H1 (cell line): ENCODE measurements around the gene GDF15. TPM values are rescaled to one million over a fixed set of nuclear protein-coding genes. Genes with fewer than 3 reads are reported as not detected.
A peak's percentile ranks its signal among the peaks of the same experiment; 100 is the strongest.

ENCODE experiments used
- CTCF ChIA-PET: fragments of 300-600 bp; sonication (Branson Sonifier 250); formaldehyde crosslinking; loops from one replicate; lab custom pipeline; 2021; ENCODE audit not compliant: partially characterized antibody; lab: Charles Lee
- POLR2A ChIA-PET: fragments of 300-600 bp; sonication (Branson Sonifier 250); formaldehyde crosslinking; loops from one replicate; lab custom pipeline; 2021; ENCODE audit warnings: inconsistent platforms; ENCODE audit not compliant: partially characterized antibody; lab: Charles Lee
- DNase-seq, 2 experiments: peaks; one replicate each; pipeline versions ENCODE4 v3.0.0 to v3.0.0-alpha.2; 2010 to 2022; ENCODE audit warnings: low spot score in 2 of 2, low read depth in 1 of 2, mixed read lengths in 1 of 2
- FAIRE-seq: peaks from 2 replicates; lab custom pipeline; 2011; peaks lifted over from hg19 to GRCh38; lab: Jason Lieb, UNC
- H2AFZ ChIP-seq: 2 replicates; pipeline ENCODE4 v1.8.1; 2012; ENCODE audit warnings: low read length, inconsistent platforms
- H2AK5ac ChIP-seq: 2 replicates; pipeline ENCODE4 v1.6.1; 2013; ENCODE audit warnings: low read depth, low read length
- H2BK120ac ChIP-seq: replicated peaks from 2 replicates; pipeline ENCODE3; 2013; ENCODE audit warnings: low read depth, low read length, inconsistent platforms
- H2BK12ac ChIP-seq: 2 replicates; pipeline ENCODE4 v1.6.1; 2013; ENCODE audit warnings: low read depth, low read length
- H2BK15ac ChIP-seq: 2 replicates; pipeline ENCODE4 v1.6.1; 2013; ENCODE audit warnings: low read length
- H2BK20ac ChIP-seq: 2 replicates; pipeline ENCODE4 v1.6.1; 2013; ENCODE audit warnings: low read length
- H2BK5ac ChIP-seq: 2 replicates; pipeline ENCODE4 v1.6.1; 2013; ENCODE audit warnings: low read depth, low read length
- H3K14ac ChIP-seq: 2 replicates; pipeline ENCODE4 v1.6.1; 2013; ENCODE audit warnings: inconsistent platforms; ENCODE audit not compliant: insufficient read length
- H3K18ac ChIP-seq: 2 replicates; pipeline ENCODE4 v1.6.1; 2013; ENCODE audit warnings: low read length; ENCODE audit errors: extremely low read depth
- H3K23ac ChIP-seq: 2 replicates; pipeline ENCODE4 v1.6.1; 2013; ENCODE audit warnings: inconsistent platforms; ENCODE audit not compliant: insufficient read length
- H3K23me2 ChIP-seq: 2 replicates; pipeline ENCODE4 v1.6.1; 2013; ENCODE audit warnings: low read depth, low read length
- H3K27ac ChIP-seq: 2 replicates; pipeline ENCODE4 v1.6.1; 2011; ENCODE audit warnings: low read depth, low read length, inconsistent platforms
- H3K27me3 ChIP-seq, 4 experiments: replicated peaks in 1 of 4; 1 replicate in 1 of 4; 2 replicates in 3 of 4; pipeline versions ENCODE4 v1.6.1 to v1.8.1; 2011 to 2013; ENCODE audit warnings: low read length in 3 of 4, mild to moderate bottlenecking in 3 of 4, inconsistent platforms in 2 of 4, mixed read lengths in 2 of 4, moderate library complexity in 1 of 4; ENCODE audit not compliant: control insufficient read depth in 3 of 4, insufficient read depth in 3 of 4; ENCODE audit errors: extremely low read depth in 1 of 4
- H3K36me3 ChIP-seq, 4 experiments: 2 replicates each; pipeline versions ENCODE4 v1.6.1 to v1.8.1; 2011 to 2013; ENCODE audit warnings: mild to moderate bottlenecking in 4 of 4, low read length in 3 of 4, moderate library complexity in 2 of 4, control low read depth in 1 of 4, inconsistent platforms in 1 of 4; ENCODE audit not compliant: insufficient read depth in 4 of 4, control insufficient read depth in 2 of 4
- H3K4ac ChIP-seq: replicated peaks from 2 replicates; pipeline ENCODE3; 2013; ENCODE audit warnings: low read length, low read depth, mixed read lengths, inconsistent platforms; ENCODE audit not compliant: insufficient read length
- H3K4me1 ChIP-seq, 4 experiments: replicated peaks in 1 of 4; 1 replicate in 1 of 4; 2 replicates in 3 of 4; pipeline versions ENCODE4 v1.6.1 to v1.8.1; 2011 to 2013; ENCODE audit warnings: low read length in 3 of 4, inconsistent platforms in 2 of 4, mixed read lengths in 1 of 4; ENCODE audit not compliant: insufficient read depth in 4 of 4, control insufficient read depth in 3 of 4
- H3K4me2 ChIP-seq, 2 experiments: 2 replicates each; pipeline versions ENCODE4 v1.6.1 to v1.8.1; 2011 to 2013; ENCODE audit warnings: low read depth in 2 of 2, low read length in 2 of 2, control low read depth in 1 of 2, inconsistent platforms in 1 of 2, mild to moderate bottlenecking in 1 of 2; ENCODE audit not compliant: insufficient read depth in 1 of 2
- H3K4me3 ChIP-seq, 4 experiments: fragments of 200-600, 300-600 bp in 1 of 4; sonication (generic), shearing (Covaris generic), sonication (Bioruptor Twin) in 1 of 4; 2 replicates each; pipeline versions ENCODE4 v1.5.1 to v1.8.1; 2011 to 2016; ENCODE audit warnings: low read length in 4 of 4, low read depth in 3 of 4, control low read depth in 2 of 4, inconsistent platforms in 2 of 4, mild to moderate bottlenecking in 2 of 4, mixed read lengths in 1 of 4, moderate library complexity in 1 of 4; ENCODE audit not compliant: insufficient read depth in 2 of 4; ENCODE audit errors: extremely low read depth in 1 of 4
- H3K56ac ChIP-seq: replicated peaks from 2 replicates; pipeline ENCODE3; 2013; ENCODE audit warnings: low read depth, mild to moderate bottlenecking, mixed read lengths, low read length, inconsistent platforms; ENCODE audit not compliant: insufficient read length
- H3K79me1 ChIP-seq: 2 replicates; pipeline ENCODE4 v1.6.1; 2013; ENCODE audit warnings: low read depth, low read length, control low read depth
- H3K79me2 ChIP-seq, 2 experiments: 2 replicates each; pipeline versions ENCODE4 v1.6.1 to v1.8.1; 2012 to 2013; ENCODE audit warnings: low read length in 2 of 2, mild to moderate bottlenecking in 2 of 2, inconsistent platforms in 1 of 2; ENCODE audit not compliant: insufficient read depth in 2 of 2, control insufficient read depth in 1 of 2
- H3K9ac ChIP-seq, 4 experiments: replicated peaks in 1 of 4; 1 replicate in 1 of 4; 2 replicates in 3 of 4; pipeline versions ENCODE4 v1.6.1 to v1.8.1; 2011 to 2013; ENCODE audit warnings: low read depth in 3 of 4, low read length in 3 of 4, control low read depth in 2 of 4, mild to moderate bottlenecking in 2 of 4, moderate library complexity in 2 of 4, inconsistent platforms in 1 of 4; ENCODE audit errors: extremely low read depth in 1 of 4
- H3K9me3 ChIP-seq, 2 experiments: 2 replicates each; pipeline versions ENCODE4 v1.6.1 to v1.8.1; 2012 to 2013; ENCODE audit warnings: mild to moderate bottlenecking in 2 of 2, moderate library complexity in 2 of 2, control low read depth in 1 of 2, inconsistent platforms in 1 of 2, low read depth in 1 of 2, low read length in 1 of 2, mixed read lengths in 1 of 2; ENCODE audit not compliant: insufficient read depth in 2 of 2
- H4K20me1 ChIP-seq, 2 experiments: replicated peaks in 1 of 2; 2 replicates each; pipeline versions ENCODE3 to v1.8.1; 2011 to 2013; ENCODE audit warnings: inconsistent platforms in 2 of 2, low read length in 2 of 2, mild to moderate bottlenecking in 1 of 2; ENCODE audit not compliant: insufficient read depth in 2 of 2, control insufficient read depth in 1 of 2
- H4K5ac ChIP-seq: 2 replicates; pipeline ENCODE4 v1.6.1; 2013; ENCODE audit warnings: low read length, low read depth, mixed read lengths, inconsistent platforms; ENCODE audit not compliant: insufficient read length
- H4K8ac ChIP-seq: 2 replicates; pipeline ENCODE4 v1.8.0; 2013; ENCODE audit warnings: mild to moderate bottlenecking, moderate library complexity, low read length, inconsistent platforms; ENCODE audit not compliant: insufficient read depth; ENCODE audit errors: extremely low read depth
- H4K91ac ChIP-seq: replicated peaks from 2 replicates; pipeline ENCODE3; 2013; ENCODE audit warnings: low read length, mixed read lengths, inconsistent platforms; ENCODE audit not compliant: insufficient read length
- ASH2L ChIP-seq: fragments of 200-600, 300-600 bp; sonication (generic); IDR thresholded peaks from one replicate; pipeline ENCODE4 v1.7.1; 2017; ENCODE audit warnings: low read length
- BCL11A ChIP-seq, 2 experiments: IDR thresholded peaks; one replicate each; pipeline ENCODE4 v1.6.1; 2011; ENCODE audit warnings: low read depth in 2 of 2, low read length in 2 of 2, mild to moderate bottlenecking in 2 of 2
- SP2 ChIP-seq: IDR thresholded peaks from 2 replicates; pipeline ENCODE4 v1.6.1; 2012; ENCODE audit warnings: mild to moderate bottlenecking, low read length, inconsistent platforms
- TAF1 ChIP-seq: IDR thresholded peaks from 2 replicates; pipeline ENCODE4 v1.6.1; 2011; ENCODE audit warnings: mild to moderate bottlenecking, low read depth, low read length
- TAF7 ChIP-seq: optimal IDR thresholded peaks from 2 replicates; pipeline ENCODE3; 2011; ENCODE audit warnings: low read depth, mild to moderate bottlenecking, inconsistent platforms, low read length, moderate library complexity, borderline replicate concordance
- WGBS, 2 experiments: shearing (Covaris generic) in 1 of 2; methylation state at CpG; one replicate each; pipeline versions ENCODE4 v1.1.6 to v1.1.7; 2013 to 2015; ENCODE audit warnings: low lambda C conversion rate in 2 of 2, mixed read lengths in 2 of 2, inconsistent platforms in 1 of 2, low coverage in 1 of 2, missing lambda C conversion rate in 1 of 2; ENCODE audit not compliant: insufficient replicate concordance in 2 of 2, insufficient coverage in 1 of 2, insufficient read length in 1 of 2; ENCODE audit errors: extremely low coverage in 1 of 2, missing lambda C conversion rate in 1 of 2; 5-methylcytosine and 5-hydroxymethylcytosine counted together
- polyA plus RNA-seq, 7 experiments: library from polyadenylated mRNA; depleted of rRNA in 3 of 7; stranded (reverse) in 5 of 7; unstranded in 2 of 7; fragments of >200 nt in 5 of 7; fragments of 200-250 nt in 2 of 7; gene quantifications; 1 replicate in 5 of 7; 2 replicates in 1 of 7; 4 replicates in 1 of 7; pipeline versions ENCODE4 v1.2.1 to v1.2.3, GENCODE V29; 2011 to 2013; ENCODE audit warnings: missing spikeins in 2 of 7, mixed read lengths in 2 of 7
- total RNA-seq: library from RNA; stranded (reverse); fragmentation: NEBNext Ultra II Directional; extraction: Animal tissue kit (Norgen Biotek cat#: 25700); gene quantifications from 2 replicates; pipeline ENCODE4 v1.2.1, GENCODE V29; 2021

The GDF15 gene
- total and polyA plus RNA-seq, 2 of the 8 experiments (the other 6 are each of a cell fraction or from before 2014, with no cell fraction given), result 4.1 to 8.5 TPM

DNA sequence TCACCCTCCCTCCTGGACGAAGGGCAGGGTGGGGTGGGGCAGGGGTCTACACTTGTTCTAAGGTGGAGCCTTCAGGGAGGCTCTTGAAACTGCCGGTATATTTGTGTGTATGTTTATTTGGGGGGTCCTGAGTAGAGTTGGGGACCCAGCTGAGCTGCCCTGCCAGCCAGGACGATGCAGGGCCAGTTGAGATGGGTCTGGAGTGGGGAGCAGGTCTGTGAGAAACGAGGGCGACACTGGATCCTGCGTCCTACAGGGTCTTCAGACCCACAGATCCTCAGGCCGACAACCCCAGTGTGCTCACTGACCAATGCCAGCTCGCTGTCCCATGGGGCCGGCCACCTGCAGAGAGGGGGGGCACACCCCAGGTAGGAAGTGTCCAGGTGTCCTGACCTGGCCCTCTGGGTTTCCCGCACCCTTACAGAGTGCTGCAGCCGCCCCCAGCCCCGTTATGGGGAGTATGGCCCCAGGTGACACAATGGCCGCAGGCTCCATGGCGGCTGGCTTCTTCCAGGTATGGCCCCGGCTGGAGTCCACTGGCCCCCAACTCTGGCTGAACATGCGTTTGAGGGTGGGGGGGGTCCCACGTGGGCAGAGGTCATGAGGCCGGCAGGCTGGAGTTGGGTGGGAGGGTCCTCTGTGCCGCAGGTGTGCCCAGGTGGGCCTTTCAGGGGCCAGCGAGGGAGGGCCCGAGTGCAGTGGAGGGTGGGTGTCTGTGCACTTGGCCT, 44.6 kb downstream of the GDF15 start:
- peaks cover 0 to 11% of the 10 kb centered on the region in 2 experiments for H4K20me1 ChIP-seq
- H2BK15ac ChIP-seq, result peak overlapping the region; percentile 72
- H3K36me3 ChIP-seq, result peaks cover 0 to 6% (median 3%) of the 10 kb centered on the region in 4 experiments; a peak in 4 of 8 replicates
- no peak overlapping the region for H3K56ac ChIP-seq
- H3K27me3 ChIP-seq, result no peaks in the 10 kb centered on the region; a peak in 1 of 7 replicates
- H4K8ac ChIP-seq, result peak overlapping the region; percentile 35; the same call in 1 of the 2 replicates
- H3K23ac ChIP-seq, result no peak overlapping the region
- H4K91ac ChIP-seq, result peak overlapping the region; percentile 89
- H3K18ac ChIP-seq, result peak overlapping the region; percentile 71
- H3K4ac ChIP-seq, result peak overlapping the region; percentile 85
- H3K14ac ChIP-seq, result no peak overlapping the region
- peaks cover 2% of the 10 kb centered on the region; the same call in 1 of the 2 replicates for H3K79me1 ChIP-seq
- no peak overlapping the region for H4K5ac ChIP-seq
- H2AFZ ChIP-seq, result no peak overlapping the region
- no peaks in the 10 kb centered on the region for H3K79me2 ChIP-seq
- H2BK5ac ChIP-seq, result peak overlapping the region; percentile 60; the same call in 1 of the 2 replicates
- H2BK20ac ChIP-seq, result peak overlapping the region; percentile 40; the same call in 1 of the 2 replicates
- H3K27ac ChIP-seq, result no peak overlapping the region
- H2BK120ac ChIP-seq, result no peak overlapping the region
- FAIRE-seq (no peak), DNase-seq (no peak)
- TF ChIP-seq BCL11A (IDR thresholded peaks at IDR 0.05; ENCODE audit: low read depth in 2 of 2, low read length in 2 of 2) (no peak), SP2 (no peak), TAF1 (no peak), TAF7 (no peak), ASH2L (no peak)
- peaks cover 0 to 40% (median 28%) of the 10 kb centered on the region in 4 experiments; a peak in 6 of 7 replicates for H3K4me1 ChIP-seq
- H3K4me3 ChIP-seq, result no peak overlapping the region
- no peaks in the 10 kb centered on the region for H3K9me3 ChIP-seq
- H3K23me2 ChIP-seq, result peaks cover 10% of the 10 kb centered on the region; the same call in 1 of the 2 replicates
- POLR2A ChIA-PET, result interaction anchor here (0.6 to 6.7 kb wide), 3 partner anchors 11 to 159 kb away, joined by 3 to 65 read pairs (median 3); partner anchors contain the start of gene SSBP4
- 86% methylated on average over 17 of the region's 21 CpGs; no CpG with 5 or more reads in 1 of the 2 experiments for WGBS, 2 experiments
- H3K9ac ChIP-seq, result no peak overlapping the region
- CTCF ChIA-PET, result no interaction called here
- peak overlapping the region; percentile 86; the same call in 1 of the 2 replicates for H2AK5ac ChIP-seq
- peak overlapping the region; percentile 96; the same call in 1 of the 2 replicates for H2BK12ac ChIP-seq
- peak overlapping the region in 1 of 2 experiments; percentile 68; a peak in 1 of 4 replicates for H3K4me2 ChIP-seq
